ENCODE measurements around the gene TRIM24.
"Not testable (repeated sequence)": the region's sequence is repeated elsewhere in the genome, so short reads cannot be mapped to it uniquely, and the experiment has no call there.

TRIM24 gene

GRCh38 chr7:138499340-138499739, 39.3 kb downstream of the TRIM24 start:
- Histone ChIP-seq H3K4me2 (ENCODE audit: low read length) (no peak overlapping the region), H3K79me2 (ENCODE audit: insufficient read depth, low read length) (peaks cover 79% of the 10 kb centered on the region), H3K9me2 (ENCODE audit: low read depth, low read length) (no peaks in the 10 kb centered on the region), H3K36me3 (ENCODE audit: insufficient read depth, low read length) (peaks cover 12% of the 10 kb centered on the region), H3K27me3 (ENCODE audit: insufficient read depth, low read length) (no peaks in the 10 kb centered on the region), H3K4me1 (ENCODE audit: insufficient read depth, low read length, severe bottlenecking) (no peaks in the 10 kb centered on the region), H3F3A (ENCODE audit: insufficient read depth, low read length) (no peaks in the 10 kb centered on the region), H3K27ac (ENCODE audit: low read depth, low read length, poor library complexity, severe bottlenecking) (no peak overlapping the region), H3K9me3 (ENCODE audit: low read length) (no peaks in the 10 kb centered on the region), H2AFZ (ENCODE audit: low read length) (no peak overlapping the region), H3K9ac (ENCODE audit: low read length) (no peak overlapping the region), H4K20me1 (ENCODE audit: insufficient read depth, low read length) (no peaks in the 10 kb centered on the region), H3K4me3 (ENCODE audit: low read depth, low read length, poor library complexity, severe bottlenecking) (no peak overlapping the region)
- TF ChIP-seq EZH2 (IDR thresholded peaks at IDR 0.05; ENCODE audit: borderline replicate concordance, low read length) = no peak
- no peak for TF ChIP-seq CTCF (IDR thresholded peaks at IDR 0.05; ENCODE audit: low read length)

- not testable (repeated sequence) for H3K4me3 ChIP-seq (ENCODE audit: low read depth, low read length, poor library complexity, severe bottlenecking); H2AFZ ChIP-seq (ENCODE audit: low read length); H3K27me3 ChIP-seq (ENCODE audit: insufficient read depth, low read length); H3F3A ChIP-seq (ENCODE audit: insufficient read depth, low read length); H4K20me1 ChIP-seq (ENCODE audit: insufficient read depth, low read length); H3K9me2 ChIP-seq (ENCODE audit: low read depth, low read length); H3K9me3 ChIP-seq (ENCODE audit: low read length); H3K4me2 ChIP-seq (ENCODE audit: low read length); H3K27ac ChIP-seq (ENCODE audit: low read depth, low read length, poor library complexity, severe bottlenecking); H3K4me1 ChIP-seq (ENCODE audit: insufficient read depth, low read length, severe bottlenecking); H3K9ac ChIP-seq (ENCODE audit: low read length)
- peaks cover 19% of the 10 kb centered on the region for H3K36me3 ChIP-seq (ENCODE audit: insufficient read depth, low read length)
- peaks cover 69% of the 10 kb centered on the region for H3K79me2 ChIP-seq (ENCODE audit: insufficient read depth, low read length)
These were observed 40.2 kb downstream of the TRIM24 start for GRCh38 chr7:138500303-138500702.

DNA sequence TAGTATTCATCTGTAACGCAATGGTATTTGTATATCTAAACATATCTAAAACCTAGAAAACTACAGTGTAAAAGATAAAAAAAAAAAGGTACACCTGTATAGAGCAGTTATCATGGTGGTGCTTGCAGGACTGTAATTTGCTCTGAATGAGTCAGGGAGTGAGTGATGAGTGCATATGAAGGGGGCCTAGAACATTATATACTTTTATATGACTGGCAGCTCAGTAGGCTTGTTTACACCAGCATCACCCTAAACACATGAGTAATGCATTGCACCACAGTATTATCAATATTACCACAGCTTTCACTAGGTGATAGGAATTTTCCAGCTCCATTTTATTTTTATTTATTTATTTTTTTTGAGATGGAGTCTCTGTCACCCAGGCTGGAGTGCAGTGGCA, 40.8 kb downstream of the TRIM24 start:
- Histone ChIP-seq H3K4me1 (ENCODE audit: insufficient read depth, low read length, severe bottlenecking) (no peaks in the 10 kb centered on the region), H3K4me2 (ENCODE audit: low read length) (no peak overlapping the region), H3K9me2 (ENCODE audit: low read depth, low read length) (no peaks in the 10 kb centered on the region), H3K36me3 (ENCODE audit: insufficient read depth, low read length) (peaks cover 25% of the 10 kb centered on the region), H3K9ac (ENCODE audit: low read length) (no peak overlapping the region), H3K79me2 (ENCODE audit: insufficient read depth, low read length) (peaks cover 63% of the 10 kb centered on the region), H3K27me3 (ENCODE audit: insufficient read depth, low read length) (no peaks in the 10 kb centered on the region), H3K27ac (ENCODE audit: low read depth, low read length, poor library complexity, severe bottlenecking) (no peak overlapping the region), H3F3A (ENCODE audit: insufficient read depth, low read length) (no peaks in the 10 kb centered on the region), H3K9me3 (ENCODE audit: low read length) (no peaks in the 10 kb centered on the region), H4K20me1 (ENCODE audit: insufficient read depth, low read length) (no peaks in the 10 kb centered on the region), H3K4me3 (ENCODE audit: low read depth, low read length, poor library complexity, severe bottlenecking) (no peak overlapping the region), H2AFZ (ENCODE audit: low read length) (no peak overlapping the region)
- TF ChIP-seq EZH2 (IDR thresholded peaks at IDR 0.05; ENCODE audit: borderline replicate concordance, low read length) (no peak), CTCF (IDR thresholded peaks at IDR 0.05; ENCODE audit: low read length) (no peak)

DNA sequence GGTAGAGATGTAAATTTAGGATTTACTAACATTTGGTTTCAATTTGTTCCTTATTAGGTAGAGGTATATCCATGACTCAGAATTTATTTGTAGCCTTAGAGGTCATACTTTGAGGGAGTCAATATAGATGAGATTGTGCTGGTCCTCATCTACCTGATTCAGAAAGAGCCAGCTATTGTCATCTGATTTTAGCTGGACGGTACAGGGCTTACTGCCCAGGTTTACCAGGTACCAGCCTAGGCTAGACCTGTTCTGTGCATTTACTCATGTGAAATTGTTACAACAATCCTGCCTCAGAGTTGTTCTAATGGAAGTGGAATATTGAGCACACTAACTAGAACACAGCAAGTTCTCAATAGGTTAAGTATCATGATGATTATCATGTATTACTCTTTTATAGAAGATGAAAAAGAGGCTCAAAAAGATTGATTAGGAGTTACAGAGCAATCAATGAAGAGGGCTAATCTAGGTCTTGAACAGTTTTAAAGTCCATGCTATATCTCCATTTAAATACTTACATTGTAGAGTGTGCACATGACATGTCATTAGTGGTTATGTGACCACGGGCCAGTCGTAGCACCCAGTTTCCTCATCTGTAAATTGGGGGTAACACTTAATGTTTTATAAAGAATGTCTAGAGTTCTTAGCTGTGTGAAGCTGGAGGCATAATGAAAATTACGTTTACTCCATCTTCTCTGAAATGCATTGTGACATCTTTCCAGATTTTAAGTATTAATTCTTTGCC, 42.1 kb downstream of the TRIM24 start:
- no peaks in the 10 kb centered on the region for H3F3A ChIP-seq (ENCODE audit: insufficient read depth, low read length)
- H4K20me1 ChIP-seq (ENCODE audit: insufficient read depth, low read length) = no peaks in the 10 kb centered on the region
- H3K9me2 ChIP-seq (ENCODE audit: low read depth, low read length) = no peaks in the 10 kb centered on the region
- no peaks in the 10 kb centered on the region for H3K9me3 ChIP-seq (ENCODE audit: low read length)
- peaks cover 25% of the 10 kb centered on the region for H3K36me3 ChIP-seq (ENCODE audit: insufficient read depth, low read length)
- no peak overlapping the region for H3K27ac ChIP-seq (ENCODE audit: low read depth, low read length, poor library complexity, severe bottlenecking)
- no peak overlapping the region for H3K9ac ChIP-seq (ENCODE audit: low read length)
- H3K4me1 ChIP-seq (ENCODE audit: insufficient read depth, low read length, severe bottlenecking) = no peaks in the 10 kb centered on the region
- H3K4me2 ChIP-seq (ENCODE audit: low read length) = no peak overlapping the region
- no peak overlapping the region for H2AFZ ChIP-seq (ENCODE audit: low read length)
- TF ChIP-seq EZH2 (IDR thresholded peaks at IDR 0.05; ENCODE audit: borderline replicate concordance, low read length) (no peak), CTCF (IDR thresholded peaks at IDR 0.05; ENCODE audit: low read length) (no peak)
- peaks cover 50% of the 10 kb centered on the region for H3K79me2 ChIP-seq (ENCODE audit: insufficient read depth, low read length)
- no peaks in the 10 kb centered on the region for H3K27me3 ChIP-seq (ENCODE audit: insufficient read depth, low read length)
- no peak overlapping the region for H3K4me3 ChIP-seq (ENCODE audit: low read depth, low read length, poor library complexity, severe bottlenecking)
